GM20431 (cell line): ENCODE data around the gene SOX30.
"Not testable (repeated sequence)": the region's sequence is repeated elsewhere in the genome, so short reads cannot be mapped to it uniquely, and the experiment has no call there.

Source experiments
- in situ Hi-C: fragments of 300-500 bp; cut with MseI, MboI; formaldehyde crosslinking; loops from one replicate; pipeline ENCODE4 v1.15.0; 2020; ENCODE audit warnings: low sequenced_read_pairs; ENCODE audit not compliant: unreplicated experiment

Gene SOX30

DNA sequence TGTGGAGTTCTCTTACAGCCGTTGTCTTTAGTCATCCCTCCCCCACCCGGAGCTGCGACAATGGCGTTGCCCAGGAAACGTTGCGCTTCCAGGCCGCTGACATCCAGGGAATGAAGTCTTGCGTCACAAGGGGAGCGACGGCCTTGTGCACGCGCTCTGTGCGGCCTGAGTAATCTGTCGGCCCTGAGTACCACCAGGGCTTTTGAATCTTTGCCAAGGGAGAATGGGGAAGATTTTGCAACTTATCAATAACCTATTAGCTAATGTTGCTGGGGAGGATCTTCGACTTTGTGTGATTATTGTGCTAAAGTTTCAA, at the start of gene SOX30:
Gene SOX30, minus strand, starts transcription at position 62 of the 316 bp plus-strand sequence. CDS start 360 bp downstream, outside the sequence.
- in situ Hi-C loops, result no loop called here

- in situ Hi-C loops, result not testable (repeated sequence)
Observed at GRCh38 chr5:157698674-157699073, 46.4 kb upstream of the SOX30 start.

GRCh38 chr5:157696154-157696553, 43.9 kb upstream of the SOX30 start:
- in situ Hi-C loops, result not testable (repeated sequence)

GRCh38 chr5:157693816-157694215, 41.6 kb upstream of the SOX30 start:
- in situ Hi-C loops, result not testable (repeated sequence)

DNA sequence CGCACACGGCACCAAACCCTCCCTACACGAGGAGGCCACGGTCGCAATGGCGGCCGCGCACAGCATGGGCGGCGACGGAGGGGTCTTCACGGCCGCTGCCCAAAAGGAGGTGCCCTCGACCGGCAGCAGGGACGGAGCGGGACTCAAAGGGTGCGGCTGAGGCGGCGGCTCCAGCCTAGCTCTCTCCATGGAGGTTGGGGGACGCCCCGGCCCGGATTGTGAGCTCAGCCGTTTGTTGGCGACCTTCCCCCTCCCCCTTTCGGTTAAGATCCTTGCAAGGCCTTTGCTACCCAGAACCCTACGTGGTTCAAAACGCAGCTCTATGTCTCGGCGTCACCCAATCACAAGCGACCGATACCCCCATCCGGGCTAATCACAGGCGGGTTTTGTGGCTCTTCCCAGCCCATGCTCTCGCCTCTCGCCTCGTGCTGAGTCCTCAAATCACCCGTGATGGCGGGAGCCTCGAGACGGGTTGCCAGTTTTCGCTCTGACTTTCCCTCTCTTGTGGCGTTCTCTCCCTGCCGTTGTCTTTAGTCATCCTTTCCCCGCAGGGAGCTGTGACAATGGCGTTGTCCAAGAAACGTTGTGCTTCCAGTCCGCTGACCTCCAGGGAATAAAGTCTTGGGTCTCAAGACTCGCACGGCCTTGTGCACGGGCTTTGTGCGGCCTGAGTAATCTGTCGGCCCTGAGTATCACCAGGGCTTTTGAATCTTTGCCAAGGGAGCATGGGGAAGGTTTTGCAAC, 38.6 kb upstream of the SOX30 start:
- in situ Hi-C loops, result no loop called here

DNA sequence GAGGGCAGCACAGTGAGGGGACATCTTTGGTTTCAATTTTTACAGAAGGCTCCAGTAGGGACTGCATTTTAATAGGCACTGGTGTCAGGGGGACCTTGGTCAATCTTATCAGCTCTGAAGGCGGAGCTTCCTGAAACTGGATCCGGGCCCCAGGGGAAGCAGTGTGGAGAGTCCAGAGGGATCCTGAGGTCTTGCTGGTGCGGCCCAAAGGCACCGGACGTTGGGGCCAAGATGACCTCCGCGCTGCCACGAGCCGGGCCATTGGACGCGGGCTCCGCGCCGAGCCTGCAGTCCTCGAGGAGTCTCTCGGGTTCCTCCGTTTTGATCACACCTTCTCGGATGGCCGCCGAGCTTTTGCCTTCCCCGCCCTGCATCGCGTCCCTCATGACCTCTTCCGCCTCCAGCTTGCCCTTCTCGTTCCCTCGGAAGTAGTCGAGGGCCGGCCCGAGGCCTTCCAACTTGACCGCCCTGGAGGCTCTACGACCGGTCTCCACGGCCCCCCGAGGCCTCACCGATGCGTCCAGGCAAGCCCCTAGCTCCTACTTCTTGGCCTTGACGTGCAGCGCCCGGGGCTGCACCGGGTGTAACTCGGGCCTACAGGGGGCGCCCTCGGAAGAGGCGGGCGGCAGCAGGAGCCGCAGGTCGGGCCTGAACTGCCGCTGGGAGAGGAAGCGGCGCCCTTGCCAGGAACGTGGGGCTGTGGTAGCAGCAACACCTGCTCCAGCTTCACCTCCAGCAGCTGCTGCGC, 37.9 kb upstream of the SOX30 start:
- in situ Hi-C loops, result no loop called here

DNA sequence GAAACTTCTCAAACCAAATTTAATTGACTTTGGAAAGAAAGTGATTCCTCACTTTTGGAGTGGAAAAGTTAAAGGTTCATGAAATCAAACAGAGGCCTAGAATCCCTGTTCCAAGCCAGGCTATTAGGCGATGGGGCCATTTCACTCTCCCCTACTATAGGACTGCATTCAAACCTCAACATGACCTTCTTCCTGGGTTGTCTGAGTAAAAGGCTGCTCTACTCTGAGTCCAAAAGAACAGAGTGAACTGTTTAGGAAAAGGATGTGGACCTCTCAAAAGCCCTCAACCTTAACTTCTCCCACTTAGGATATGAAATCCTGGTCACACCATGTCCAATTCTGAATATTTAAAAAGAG, 34.9 kb upstream of the SOX30 start:
- in situ Hi-C loops, result no loop called here

DNA sequence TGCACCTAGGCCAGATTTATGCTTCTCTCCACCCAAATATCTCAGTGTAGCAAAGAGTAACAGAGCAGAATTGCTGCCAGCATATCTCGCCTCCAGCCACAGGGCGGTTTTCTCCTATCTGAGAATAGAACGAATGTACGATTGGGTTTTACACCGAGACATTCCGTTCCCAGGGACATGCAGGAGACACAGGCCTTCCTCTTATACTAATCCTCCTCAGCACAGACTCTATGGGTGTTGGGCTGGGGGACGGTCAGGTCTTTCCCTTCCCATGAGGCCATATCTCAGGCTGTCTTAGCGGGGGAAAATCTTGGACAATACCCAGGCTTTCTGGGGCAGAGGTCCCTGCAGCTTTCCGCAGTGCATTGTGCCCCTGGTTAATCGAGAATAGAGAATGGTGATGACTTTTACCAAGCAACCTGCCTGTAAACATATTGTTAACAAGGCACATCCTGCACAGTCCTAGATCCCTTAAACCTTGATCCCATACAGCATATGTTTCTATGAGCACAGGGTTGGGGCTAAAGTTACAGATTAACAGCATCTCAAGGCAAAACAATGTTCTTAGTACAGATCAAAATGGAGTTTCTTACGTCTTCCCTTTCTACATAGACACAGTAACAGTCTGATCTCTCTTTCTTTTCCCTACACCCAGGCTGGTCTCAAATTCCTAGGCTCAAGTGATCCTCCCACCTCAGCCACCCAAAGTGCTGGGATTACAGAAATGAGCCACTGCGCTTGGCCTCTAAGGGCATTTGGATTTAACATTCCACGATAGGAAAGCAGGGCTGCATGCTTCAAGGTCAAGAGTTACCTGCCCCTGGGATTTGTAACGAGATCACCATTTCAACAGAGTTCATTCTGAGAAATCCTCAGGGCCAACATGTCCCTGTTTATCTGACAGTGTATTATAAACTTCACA, 34.3 kb upstream of the SOX30 start:
- in situ Hi-C loops, result not testable (repeated sequence)

DNA sequence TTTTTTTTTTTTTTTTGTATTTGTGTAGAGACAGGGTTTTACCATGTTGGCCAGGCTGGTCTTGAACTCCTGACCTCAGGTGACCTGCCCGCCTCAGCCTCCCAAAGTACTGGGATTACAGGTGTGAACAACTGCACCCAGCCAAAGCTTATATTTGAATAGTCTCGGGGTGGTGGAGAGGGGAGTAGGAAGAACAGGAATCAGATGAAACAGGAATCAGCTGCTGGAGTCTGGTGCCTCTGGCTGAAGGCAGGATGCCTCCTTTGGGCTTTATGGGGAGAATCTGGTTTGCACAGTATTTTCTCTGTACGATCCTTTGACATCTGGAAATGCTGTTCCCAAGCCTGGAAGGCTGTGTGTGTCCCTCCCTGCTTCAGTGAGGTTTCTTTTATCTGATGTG, 30.0 kb upstream of the SOX30 start:
- in situ Hi-C loops, result no loop called here

DNA sequence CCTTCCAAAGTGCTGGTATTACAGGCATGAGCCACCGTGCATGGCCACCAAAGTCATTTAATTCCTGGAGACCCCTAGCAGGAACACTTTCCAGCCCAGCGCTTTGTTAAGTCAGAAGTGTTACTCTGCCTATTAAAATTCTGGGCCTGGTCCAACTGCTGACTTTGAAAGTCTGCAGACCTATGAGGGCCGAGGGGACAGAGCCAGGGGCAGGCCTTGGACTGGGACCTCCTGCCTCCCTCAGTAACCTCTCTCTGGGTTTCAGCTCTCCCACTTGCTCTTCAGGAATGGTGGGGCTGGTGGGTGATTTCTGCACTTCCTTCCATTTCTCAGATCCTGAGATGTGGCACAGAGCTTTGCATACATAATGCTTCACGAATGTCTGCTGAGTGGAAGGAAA, 28.8 kb upstream of the SOX30 start:
- in situ Hi-C loops, result no loop called here

DNA sequence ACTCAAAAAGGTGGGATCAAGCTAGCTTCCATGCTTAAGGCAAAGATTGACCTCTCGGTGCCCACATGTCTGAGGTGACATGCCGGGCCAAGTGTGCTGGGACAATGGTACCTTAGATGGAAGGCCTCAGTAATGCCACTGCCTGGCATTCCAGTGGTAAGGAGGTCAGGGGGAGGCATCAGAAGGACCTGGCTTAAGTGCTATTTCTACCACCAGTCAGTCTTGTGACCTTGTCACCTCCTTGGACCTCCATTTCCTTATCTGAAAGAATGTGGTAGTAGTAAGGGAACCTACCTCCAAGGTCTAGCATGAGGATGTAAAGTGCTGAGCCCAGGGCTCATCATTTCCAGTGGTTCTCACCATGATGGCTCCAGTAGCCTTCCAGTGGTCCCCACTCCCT, 28.0 kb upstream of the SOX30 start:
- in situ Hi-C loops, result no loop called here

DNA sequence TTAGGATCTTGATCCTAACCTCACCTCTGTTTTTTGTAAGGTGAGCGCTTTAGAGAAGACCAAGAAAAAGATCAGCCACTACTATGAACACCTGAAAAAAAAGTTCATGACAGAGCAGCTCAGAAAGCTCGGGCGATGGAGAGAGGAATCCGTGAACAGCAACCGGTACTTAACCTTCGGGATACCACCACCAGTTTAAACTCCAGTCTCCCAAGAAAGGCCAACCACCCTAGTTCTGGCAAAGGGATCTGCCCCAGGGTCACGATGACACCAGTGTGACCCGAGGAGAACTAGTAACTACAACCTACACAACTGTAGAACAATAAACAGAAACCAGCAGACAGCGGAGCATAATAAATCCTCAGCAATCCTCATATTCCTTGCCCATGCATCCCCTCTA, 27.6 kb upstream of the SOX30 start:
- in situ Hi-C loops, result no loop called here

GRCh38 chr5:157677931-157678330, 25.7 kb upstream of the SOX30 start:
- in situ Hi-C loops, result no loop called here

- in situ Hi-C loops, result not testable (repeated sequence)
Observed at GRCh38 chr5:157674351-157674750, 22.1 kb upstream of the SOX30 start.

DNA sequence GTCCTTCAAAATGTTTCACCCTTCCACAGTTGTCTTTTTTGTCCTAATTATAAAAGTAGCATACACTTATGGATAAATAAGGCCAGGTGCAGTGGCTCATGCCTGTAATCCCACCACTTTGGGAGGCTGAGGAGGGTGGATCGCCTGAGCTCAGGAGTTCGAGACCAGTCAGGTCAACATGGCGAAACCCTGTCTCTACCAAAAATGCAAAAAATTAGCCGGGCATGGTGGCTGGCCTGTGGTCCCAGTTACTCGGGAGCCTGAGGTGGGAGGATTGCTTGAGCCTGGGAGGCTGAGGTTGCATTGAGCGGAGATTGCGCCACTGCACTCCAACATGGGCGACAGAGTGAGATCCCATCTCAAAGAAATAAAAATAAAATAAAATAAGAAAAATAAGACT, 20.7 kb upstream of the SOX30 start:
- in situ Hi-C loops, result no loop called here

DNA sequence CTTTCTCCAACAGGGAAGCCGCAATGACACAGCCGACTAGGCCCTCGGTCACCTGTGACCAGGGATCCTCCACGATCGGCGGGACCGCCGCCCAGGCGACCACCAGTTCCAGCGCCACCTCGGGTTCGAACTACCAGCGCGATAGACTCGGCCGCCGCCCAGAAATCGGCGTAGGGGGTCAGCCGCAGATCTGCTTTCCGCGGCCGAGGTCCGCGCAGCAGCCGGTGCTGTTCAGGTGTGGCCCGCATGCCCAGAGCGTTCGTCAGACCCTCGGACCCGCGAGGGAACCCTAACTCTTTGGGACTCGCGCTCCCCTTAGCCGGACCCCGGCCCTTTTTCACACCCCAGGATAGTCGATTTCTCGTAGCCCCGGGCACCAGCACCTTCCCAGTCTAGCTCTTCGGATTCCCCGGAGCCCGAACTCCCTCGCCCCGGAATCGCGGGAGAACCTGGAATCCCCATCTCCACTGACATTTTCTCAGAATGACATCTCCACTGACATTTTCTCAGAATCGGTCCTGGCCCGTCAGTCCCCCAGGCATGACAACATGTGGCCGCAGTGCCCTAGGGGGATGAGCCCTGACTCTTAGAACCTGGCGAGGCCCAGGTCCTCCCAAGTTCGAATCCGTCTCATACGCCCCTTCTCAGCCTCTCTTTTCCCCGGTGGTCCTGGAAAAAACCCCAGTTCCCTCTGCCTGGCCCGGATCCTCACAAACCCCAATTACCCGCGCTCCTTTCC, 19.5 kb upstream of the SOX30 start:
- in situ Hi-C loops, result no loop called here

GRCh38 chr5:157670662-157671591, 18.7 kb upstream of the SOX30 start, which contains the start of gene C5orf52:
Gene C5orf52, plus strand, starts transcription at chr5:157671533. Its CDS starts 82 bp downstream, at chr5:157671615.
- in situ Hi-C loops, result no loop called here

DNA sequence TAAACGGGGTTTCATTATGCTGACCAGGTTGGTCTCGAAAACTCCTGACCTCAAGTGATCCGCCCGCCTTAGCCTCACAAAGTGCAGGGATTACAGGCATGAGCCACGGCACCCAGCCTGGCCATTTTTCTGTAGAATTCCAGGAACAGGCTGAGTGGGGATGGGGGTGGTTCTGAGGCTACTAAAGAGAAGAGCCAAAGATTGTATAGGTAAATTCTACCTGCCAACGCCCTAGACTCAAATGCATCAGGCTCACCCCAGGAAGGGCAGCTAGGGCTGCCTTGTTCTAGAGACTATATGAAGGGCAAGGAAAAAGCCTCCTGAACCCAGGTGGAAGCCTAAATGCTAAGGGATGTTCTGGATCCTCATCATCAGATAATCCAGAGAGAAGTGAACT, 17.5 kb upstream of the SOX30 start:
- in situ Hi-C loops, result no loop called here

DNA sequence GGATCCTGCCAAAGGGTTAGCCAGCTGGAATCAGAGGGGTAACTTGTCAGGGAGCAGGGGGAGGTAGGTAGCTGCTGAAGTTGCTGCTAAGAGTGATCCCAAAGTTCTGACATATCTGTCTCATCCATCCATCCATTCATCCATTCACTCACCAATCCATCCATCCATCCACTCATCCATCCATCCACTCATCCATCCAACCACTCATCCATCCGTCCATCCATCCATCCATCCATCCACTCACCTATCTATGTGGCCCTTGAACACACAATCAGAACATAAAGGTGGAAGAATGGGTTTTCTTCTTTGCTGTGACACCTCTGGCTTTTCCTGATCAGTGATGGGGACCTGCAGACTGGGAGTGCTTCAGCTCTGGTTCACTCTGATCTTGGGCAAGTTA, 16.1 kb upstream of the SOX30 start:
- in situ Hi-C loops, result no loop called here
